Liver (tissue), 9 donors: ENCODE measurements around the gene NOTCH1. TPM values are rescaled to one million over a fixed set of nuclear protein-coding genes. Genes with fewer than 3 reads are reported as not detected.

ENCODE experiments used
- DNase-seq: peaks from one replicate; pipeline ENCODE4 v3.0.0-alpha.2; 2017; ENCODE audit warnings: low spot score
- H3K27ac ChIP-seq, 2 donors: one replicate each; pipeline ENCODE4 v1.7.0; 2013; ENCODE audit warnings: inconsistent platforms in 2 of 2, low read length in 2 of 2, control low read depth in 1 of 2, low read depth in 1 of 2, mild to moderate bottlenecking in 1 of 2
- H3K27me3 ChIP-seq, 4 donors: one replicate each; pipeline versions ENCODE4 v1.6.1 to v1.7.0; 2013; ENCODE audit warnings: low read length in 3 of 4, inconsistent platforms in 1 of 4, mild to moderate bottlenecking in 1 of 4, moderate library complexity in 1 of 4; ENCODE audit not compliant: control insufficient read depth in 4 of 4, insufficient read depth in 4 of 4
- H3K36me3 ChIP-seq, 4 donors: one replicate each; pipeline versions ENCODE4 v1.6.1 to v1.7.0; 2013; ENCODE audit warnings: low read length in 3 of 4, mild to moderate bottlenecking in 3 of 4, low read depth in 1 of 4, moderate library complexity in 1 of 4; ENCODE audit not compliant: control insufficient read depth in 4 of 4, insufficient read depth in 3 of 4
- H3K4me1 ChIP-seq, 4 donors: one replicate each; pipeline versions ENCODE4 v1.6.1 to v1.7.0; 2013; ENCODE audit warnings: low read length in 3 of 4, mild to moderate bottlenecking in 3 of 4, moderate library complexity in 1 of 4; ENCODE audit not compliant: control insufficient read depth in 4 of 4, insufficient read depth in 4 of 4
- H3K4me3 ChIP-seq, 3 donors: one replicate each; pipeline versions ENCODE4 v1.6.1 to v1.7.0; 2013; ENCODE audit warnings: low read length in 3 of 3, control low read depth in 1 of 3, low read depth in 1 of 3, mild to moderate bottlenecking in 1 of 3
- H3K9ac ChIP-seq, 2 donors: one replicate each; pipeline ENCODE4 v1.7.0; 2013; ENCODE audit warnings: low read length in 2 of 2, mild to moderate bottlenecking in 2 of 2, moderate library complexity in 2 of 2, control low read depth in 1 of 2, low read depth in 1 of 2
- H3K9me3 ChIP-seq, 4 donors: one replicate each; pipeline versions ENCODE4 v1.6.1 to v1.7.0; 2013; ENCODE audit warnings: low read length in 3 of 4; ENCODE audit not compliant: control insufficient read depth in 4 of 4
- ATF3 ChIP-seq: IDR thresholded peaks from 2 replicates; pipeline ENCODE4 v1.6.1; 2016; ENCODE audit warnings: antibody characterized with exemption
- FOXA1 ChIP-seq: IDR thresholded peaks from 2 replicates; pipeline ENCODE4 v1.6.1; 2016; ENCODE audit warnings: antibody characterized with exemption
- JUND ChIP-seq, 2 donors: IDR thresholded peaks; 2 replicates each; pipeline ENCODE4 v1.6.1; 2016; ENCODE audit warnings: antibody characterized with exemption in 2 of 2
- NR2F2 ChIP-seq: IDR thresholded peaks from 2 replicates; pipeline ENCODE4 v1.6.1; 2016; ENCODE audit warnings: antibody characterized with exemption
- RAD21 ChIP-seq, 2 donors: IDR thresholded peaks; 2 replicates each; pipeline ENCODE4 v1.6.1; 2016; ENCODE audit warnings: antibody characterized with exemption in 2 of 2, mild to moderate bottlenecking in 2 of 2
- REST ChIP-seq: IDR thresholded peaks from 2 replicates; pipeline ENCODE4 v1.6.1; 2016; ENCODE audit warnings: antibody characterized with exemption, mild to moderate bottlenecking
- RXRA ChIP-seq, 2 donors: IDR thresholded peaks; 2 replicates each; pipeline ENCODE4 v1.6.1; 2017 to 2018; ENCODE audit warnings: antibody characterized with exemption in 2 of 2, mild to moderate bottlenecking in 1 of 2
- SP1 ChIP-seq: IDR thresholded peaks from 2 replicates; pipeline ENCODE4 v1.6.1; 2018; ENCODE audit warnings: antibody characterized with exemption, mild to moderate bottlenecking
- WGBS: extraction: QIAGEN DNeasy Blood & Tissue Kit; methylation state at CpG from one replicate; pipeline ENCODE4 v1.1.7; 2013; 5-methylcytosine and 5-hydroxymethylcytosine counted together
- polyA plus RNA-seq, 2 donors: library from polyadenylated mRNA; stranded (reverse) in 1 of 2; unstranded in 1 of 2; fragments of 200-250 nt in 1 of 2; fragments of >200 nt in 1 of 2; fragmentation: Nextera tagmentation in 1 of 2; extraction: Ambion mirVana in 1 of 2; gene quantifications; one replicate each; pipeline versions ENCODE4 v1.2.1 to v1.2.3, GENCODE V29; 2013 to 2015
- total RNA-seq, 2 donors: library from RNA; depleted of rRNA; stranded (reverse); fragments of >200 nt; gene quantifications; one replicate each; pipeline ENCODE4 v1.2.3, GENCODE V29; 2014
- donor health status: healthy.
- donor health status: healthy.
- donor health status: healthy.
- donor health status: healthy.
- donor health status: healthy.

NOTCH1 gene
- total and polyA plus RNA-seq, 4 donors: 2.4 to 22.3 (median 8.5) TPM

- no peak overlapping the region for H3K27ac ChIP-seq
- no peak overlapping the region for H3K4me3 ChIP-seq
- H3K9ac ChIP-seq: no peak overlapping the region
- H3K36me3 ChIP-seq: no peaks in the 10 kb centered on the region
- WGBS: 94% methylated on average over 16 of the region's 16 CpGs
- DNase-seq: no peak
- H3K27me3 ChIP-seq: no peaks in the 10 kb centered on the region
- H3K9me3 ChIP-seq: no peaks in the 10 kb centered on the region
- peaks cover 0 to 26% (median 4%) of the 10 kb centered on the region in 4 donors for H3K4me1 ChIP-seq
- TF ChIP-seq RAD21 (IDR thresholded peaks at IDR 0.05): no peak
- TF ChIP-seq SP1: no peak
- TF ChIP-seq REST: no peak
- TF ChIP-seq JUND (IDR thresholded peaks at IDR 0.05): no peak
- no peak for TF ChIP-seq RXRA (IDR thresholded peaks at IDR 0.05)
These were observed 39.8 kb upstream of the NOTCH1 start for GRCh38 chr9:136585531-136586120.

GRCh38 chr9:136584934-136585333, 39.1 kb upstream of the NOTCH1 start:
- Histone ChIP-seq H3K36me3 (no peaks in the 10 kb centered on the region), H3K27me3 (no peaks in the 10 kb centered on the region), H3K4me3 (no peak overlapping the region), H3K4me1 (peaks cover 0 to 22% (median 4%) of the 10 kb centered on the region in 4 donors), H3K9ac (no peak overlapping the region), H3K27ac (no peak overlapping the region), H3K9me3 (no peaks in the 10 kb centered on the region)
- WGBS: 45% methylated on average over 10 of the region's 10 CpGs
- peak in 1 of 2 donors; percentile 12 for TF ChIP-seq RAD21 (IDR thresholded peaks at IDR 0.05)
- TF ChIP-seq FOXA1: no peak
- no peak for DNase-seq

- Histone ChIP-seq H3K27ac (no peak overlapping the region), H3K9ac (no peak overlapping the region), H3K4me1 (peaks cover 0 to 22% (median 4%) of the 10 kb centered on the region in 4 donors), H3K4me3 (no peak overlapping the region), H3K36me3 (no peaks in the 10 kb centered on the region), H3K27me3 (no peaks in the 10 kb centered on the region), H3K9me3 (no peaks in the 10 kb centered on the region)
- WGBS: 62% methylated on average over 23 of the region's 23 CpGs
- no peak for DNase-seq
- TF ChIP-seq ATF3 (no peak), NR2F2 (peak; percentile 75)
These were observed 38.6 kb upstream of the NOTCH1 start for GRCh38 chr9:136584401-136584932.
